NT2/D1 (cell line): ENCODE data around the gene GPR26.

ENCODE experiments used
- DNase-seq: peaks from one replicate; pipeline ENCODE4 v3.0.0-alpha.2; 2011; ENCODE audit warnings: low read depth, low spot score
- H3K27me3 ChIP-seq: 2 replicates; pipeline ENCODE4 v1.6.0; 2011; ENCODE audit warnings: mild to moderate bottlenecking; ENCODE audit not compliant: insufficient read length, insufficient read depth
- H3K36me3 ChIP-seq: 2 replicates; pipeline ENCODE4 v1.6.1; 2011; ENCODE audit warnings: mild to moderate bottlenecking, low read length, mixed read lengths; ENCODE audit not compliant: insufficient read depth, insufficient read length
- H3K4me1 ChIP-seq: 2 replicates; pipeline ENCODE4 v1.5.1; 2011; ENCODE audit not compliant: insufficient read depth, insufficient read length
- H3K4me3 ChIP-seq: 2 replicates; pipeline ENCODE4 v1.5.1; 2011; ENCODE audit warnings: low read depth; ENCODE audit not compliant: insufficient read length
- H3K9ac ChIP-seq: 2 replicates; pipeline ENCODE4 v1.6.0; 2011; ENCODE audit warnings: low read depth; ENCODE audit not compliant: insufficient read length
- H3K9me3 ChIP-seq: 2 replicates; pipeline ENCODE4 v1.5.1; 2011; ENCODE audit warnings: mild to moderate bottlenecking, low read length; ENCODE audit not compliant: insufficient read depth
- SUZ12 ChIP-seq: IDR thresholded peaks from 2 replicates; pipeline ENCODE4 v1.6.1; 2011; ENCODE audit not compliant: insufficient read length, insufficient read depth; ENCODE audit errors: extremely low read depth
- YY1 ChIP-seq: IDR thresholded peaks from 2 replicates; pipeline ENCODE4 v1.6.1; 2011; ENCODE audit not compliant: insufficient read length, insufficient read depth
- ZNF274 ChIP-seq: IDR thresholded peaks from 2 replicates; pipeline ENCODE4 v1.6.1; 2011; ENCODE audit warnings: mild to moderate bottlenecking, low read depth, low read length

GPR26 gene

DNA sequence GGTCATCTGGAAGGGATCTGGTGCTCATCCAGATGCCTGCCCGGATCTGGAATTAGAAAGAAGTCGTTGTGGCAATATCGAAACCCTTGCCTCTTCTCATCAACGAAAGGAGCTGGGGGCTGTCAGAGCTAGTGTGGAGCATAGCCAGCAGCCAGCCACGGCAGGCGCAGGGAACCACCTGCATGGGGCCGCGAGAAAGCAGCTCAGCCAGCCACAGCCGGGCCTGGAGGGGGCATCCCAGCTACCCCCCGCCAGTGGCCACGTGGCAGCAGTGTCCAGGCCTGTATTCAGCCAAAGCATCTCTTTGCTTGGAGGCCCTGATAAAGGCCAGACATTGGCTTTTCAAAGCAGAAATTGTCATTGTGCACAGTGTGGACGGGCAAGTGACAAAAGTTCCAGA is 19.1 kb downstream of the GPR26 start:
- DNase-seq: no peak
- Histone ChIP-seq H3K4me1 (peaks cover 6% of the 10 kb centered on the region), H3K27me3 (no peaks in the 10 kb centered on the region), H3K9ac (no peak overlapping the region), H3K4me3 (no peak overlapping the region), H3K9me3 (no peaks in the 10 kb centered on the region), H3K36me3 (no peaks in the 10 kb centered on the region)
- TF ChIP-seq ZNF274: no peak
- no peak for TF ChIP-seq YY1
- no peak for TF ChIP-seq SUZ12

DNA sequence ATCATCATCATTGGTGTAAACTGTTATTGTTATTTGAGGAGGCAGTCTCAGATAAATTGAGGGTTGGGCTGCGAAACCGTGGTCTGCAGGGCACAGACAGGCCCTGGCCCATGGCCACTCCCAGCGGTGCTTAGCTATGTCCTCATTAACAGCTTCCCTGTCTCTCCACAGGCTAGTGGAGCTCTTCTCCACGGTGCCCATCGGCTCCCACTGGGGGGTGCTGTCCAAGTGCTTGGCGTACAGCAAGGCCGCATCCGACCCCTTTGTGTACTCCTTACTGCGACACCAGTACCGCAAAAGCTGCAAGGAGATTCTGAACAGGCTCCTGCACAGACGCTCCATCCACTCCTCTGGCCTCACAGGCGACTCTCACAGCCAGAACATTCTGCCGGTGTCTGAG is 21.6 kb downstream of the GPR26 start:
- no peak for TF ChIP-seq ZNF274
- TF ChIP-seq YY1: no peak
- TF ChIP-seq SUZ12: no peak
- Histone ChIP-seq H3K9me3 (no peaks in the 10 kb centered on the region), H3K9ac (no peak overlapping the region), H3K27me3 (no peaks in the 10 kb centered on the region), H3K36me3 (no peaks in the 10 kb centered on the region), H3K4me1 (peaks cover 6% of the 10 kb centered on the region), H3K4me3 (no peak overlapping the region)
- no peak for DNase-seq

DNA sequence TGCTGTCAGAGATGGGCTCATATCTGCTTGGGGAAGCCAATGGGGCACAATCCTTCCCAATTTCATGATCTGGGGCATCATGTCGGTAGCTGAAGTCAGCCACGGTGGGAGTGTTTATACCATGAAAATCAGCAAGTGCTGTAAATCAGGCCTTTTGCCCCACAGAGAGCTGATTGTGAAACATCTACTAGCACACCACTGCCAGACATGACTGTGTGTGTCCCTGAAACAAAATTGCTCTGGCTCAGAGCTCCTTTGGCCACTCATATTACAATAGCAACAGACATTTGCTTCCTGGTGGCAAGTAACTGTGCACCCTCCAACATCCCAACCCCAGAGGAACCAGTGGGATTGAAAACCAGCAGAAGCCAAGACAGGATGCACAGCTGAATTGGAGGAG is 23.7 kb downstream of the GPR26 start:
- Histone ChIP-seq H3K9me3 (no peaks in the 10 kb centered on the region), H3K9ac (no peak overlapping the region), H3K4me3 (no peak overlapping the region), H3K27me3 (no peaks in the 10 kb centered on the region), H3K36me3 (no peaks in the 10 kb centered on the region), H3K4me1 (no peaks in the 10 kb centered on the region)
- DNase-seq: no peak
- TF ChIP-seq SUZ12 (no peak), ZNF274 (no peak)

DNA sequence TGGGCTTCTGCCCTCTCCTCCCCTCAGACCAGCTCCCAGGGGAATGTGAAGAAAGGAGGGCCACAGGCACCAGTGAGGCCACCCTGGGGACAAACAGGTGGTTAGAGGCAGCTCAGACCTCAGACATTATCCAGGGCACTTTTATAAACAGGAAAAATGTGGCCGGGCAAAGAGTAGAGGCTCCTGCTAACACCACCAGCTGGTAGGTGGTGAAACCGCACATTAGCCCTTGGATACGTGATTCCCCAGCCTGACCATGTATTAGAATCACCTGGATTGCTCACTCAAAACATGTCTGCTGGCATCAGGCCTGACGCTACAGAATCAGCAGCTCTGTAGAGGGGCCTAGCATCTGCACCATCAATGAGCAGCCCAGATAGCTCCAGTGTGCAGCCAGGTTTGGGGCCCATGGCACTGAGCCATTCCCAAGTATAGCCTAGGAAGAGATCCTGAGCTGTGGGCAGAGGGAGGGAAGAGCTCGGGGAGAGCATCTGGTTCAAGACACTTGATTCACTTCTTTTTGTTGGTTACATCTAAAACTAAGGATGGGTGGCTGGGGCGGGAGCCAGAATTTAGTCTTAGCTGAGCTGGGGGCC is 37.1 kb downstream of the GPR26 start:
- Histone ChIP-seq H3K9ac (no peak overlapping the region), H3K4me1 (no peaks in the 10 kb centered on the region), H3K9me3 (no peaks in the 10 kb centered on the region), H3K36me3 (no peaks in the 10 kb centered on the region), H3K27me3 (no peaks in the 10 kb centered on the region), H3K4me3 (no peak overlapping the region)
- TF ChIP-seq ZNF274 (no peak), SUZ12 (no peak), YY1 (no peak)
- no peak for DNase-seq

DNA sequence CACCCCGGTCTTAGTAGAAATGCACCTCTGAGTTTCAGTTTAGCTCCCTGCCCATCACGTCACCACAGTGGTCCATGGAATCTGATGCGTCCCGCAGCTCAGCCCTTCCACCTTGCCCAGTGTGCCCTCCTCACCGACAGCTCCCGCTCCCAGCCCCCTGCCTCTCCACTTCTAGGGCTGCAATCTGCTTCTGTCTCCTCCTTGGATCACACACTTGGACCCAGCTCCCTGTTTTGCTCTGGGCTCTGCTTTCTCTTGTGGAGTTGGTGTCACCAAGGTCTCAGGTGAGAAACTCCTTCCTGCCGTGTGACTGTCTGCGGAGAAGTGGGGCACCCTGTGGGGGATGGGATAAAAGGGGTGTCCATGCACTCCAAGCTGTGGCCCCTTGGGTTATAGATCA is 37.9 kb downstream of the GPR26 start:
- H3K4me3 ChIP-seq: no peak overlapping the region

DNA sequence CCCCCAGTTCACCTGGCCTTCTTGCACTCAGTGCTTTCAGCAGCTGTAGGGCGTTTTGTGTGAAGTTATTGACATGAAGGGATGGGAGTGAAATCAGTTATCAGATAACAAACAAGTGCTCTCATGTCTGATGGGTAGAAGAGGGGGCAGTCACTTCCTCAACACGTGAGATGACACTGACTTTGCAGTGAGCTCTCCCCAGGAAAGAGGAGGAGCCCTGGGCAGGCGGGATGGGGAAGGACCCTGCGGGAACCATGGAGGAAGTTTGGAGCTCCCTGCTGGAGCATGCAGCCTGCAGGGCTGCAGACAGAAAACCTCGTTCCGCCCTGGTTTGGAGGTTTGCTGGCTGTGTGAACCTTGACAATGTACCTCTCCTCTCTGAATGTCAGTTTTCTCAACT is 38.7 kb downstream of the GPR26 start:
- Histone ChIP-seq H3K9me3 (no peaks in the 10 kb centered on the region), H3K9ac (no peak overlapping the region), H3K4me3 (no peak overlapping the region), H3K27me3 (no peaks in the 10 kb centered on the region), H3K36me3 (no peaks in the 10 kb centered on the region), H3K4me1 (no peaks in the 10 kb centered on the region)
- TF ChIP-seq SUZ12: no peak
- TF ChIP-seq YY1: no peak
- no peak for TF ChIP-seq ZNF274
- DNase-seq: no peak

More for the DNA sequence above, 37.9 kb downstream of the GPR26 start:
- Histone ChIP-seq H3K4me1 (no peaks in the 10 kb centered on the region), H3K36me3 (no peaks in the 10 kb centered on the region), H3K27me3 (no peaks in the 10 kb centered on the region), H3K9ac (no peak overlapping the region), H3K9me3 (no peaks in the 10 kb centered on the region)
- TF ChIP-seq ZNF274: no peak
- TF ChIP-seq SUZ12: no peak
- TF ChIP-seq YY1: no peak
- DNase-seq: no peak

DNA sequence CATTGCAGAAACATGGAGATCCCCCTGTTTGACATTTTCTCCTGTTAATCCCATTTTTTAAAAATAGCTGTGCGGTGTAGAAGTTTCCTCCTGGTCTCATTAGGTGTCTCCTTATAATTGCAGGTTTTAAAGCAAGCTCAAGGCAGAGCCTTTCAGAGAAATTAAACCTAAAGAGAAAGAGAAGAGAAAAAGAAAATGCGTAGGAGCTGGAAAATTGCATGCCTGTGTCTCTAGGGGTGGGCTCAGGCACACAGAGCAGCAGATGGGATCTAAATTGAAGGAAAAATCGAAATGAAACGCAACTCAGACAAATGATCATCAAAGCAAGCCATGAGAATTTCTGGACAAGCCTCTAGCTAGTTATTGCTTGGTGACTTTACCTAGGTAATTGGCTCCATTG is 40.1 kb downstream of the GPR26 start:
- Histone ChIP-seq H3K9me3 (no peaks in the 10 kb centered on the region), H3K4me3 (no peak overlapping the region), H3K4me1 (no peaks in the 10 kb centered on the region), H3K9ac (no peak overlapping the region), H3K27me3 (no peaks in the 10 kb centered on the region), H3K36me3 (no peaks in the 10 kb centered on the region)
- TF ChIP-seq YY1 (no peak), ZNF274 (no peak), SUZ12 (no peak)
- no peak for DNase-seq
